OCI-LY3 (cell line): ENCODE measurements around the gene AFAP1.

ENCODE experiments used
- EZH2phosphoT487 ChIP-seq: fragments of 200-600 bp; shearing (Covaris generic); IDR thresholded peaks from 2 replicates; pipeline ENCODE4 v1.6.1; 2018; ENCODE audit warnings: antibody characterized with exemption, mixed run types, low read depth
- TF ChIP-seq, protein P1 (sequence below): fragments of 200-600, 300-600 bp; sonication (generic); IDR thresholded peaks from 2 replicates; pipeline ENCODE4 v1.5.1; 2014; ENCODE audit warnings: antibody characterized with exemption, low read length, low read depth

DNA sequence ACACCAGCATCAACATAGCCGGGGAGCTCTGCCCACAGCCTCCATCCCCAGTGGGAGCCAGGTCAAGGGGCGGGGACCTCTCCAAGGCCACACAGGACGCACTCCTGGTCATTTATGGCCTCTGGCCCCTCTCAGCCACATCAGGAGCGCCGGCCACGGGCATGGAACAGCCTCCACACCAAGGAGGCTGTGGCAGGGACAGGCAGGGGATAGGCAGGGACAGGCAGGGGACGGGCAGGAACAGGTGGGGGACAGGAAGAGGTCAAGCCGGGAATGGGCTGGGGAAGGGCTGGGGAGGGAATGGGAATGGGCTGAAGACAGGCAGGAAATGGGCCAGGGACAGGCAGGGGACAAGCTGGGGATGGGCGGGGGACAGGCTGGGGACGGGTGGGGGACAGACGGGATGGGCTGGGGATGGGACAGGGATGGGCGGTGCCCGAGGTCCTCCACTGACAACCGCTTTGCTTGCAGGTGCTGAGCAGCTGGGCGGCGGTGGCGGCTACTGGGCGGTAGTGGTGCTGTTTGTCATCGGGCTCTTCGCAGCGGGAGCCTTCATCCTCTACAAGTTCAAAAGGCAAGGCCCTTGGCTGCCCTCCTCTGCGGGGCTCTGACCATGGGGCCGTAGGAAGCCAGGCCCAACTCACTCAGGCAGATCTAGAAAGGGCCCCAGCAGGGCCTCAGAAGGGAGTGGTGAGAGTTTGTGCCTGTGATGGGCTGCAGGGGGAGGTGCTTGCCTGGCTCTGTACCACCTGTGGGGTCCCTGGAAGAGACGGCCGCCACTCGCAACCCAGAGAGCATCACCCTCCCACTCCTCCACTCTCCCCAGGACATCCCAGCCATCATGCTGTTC, 205.6 kb downstream of the AFAP1 start:
- TF ChIP-seq, protein P1, sequence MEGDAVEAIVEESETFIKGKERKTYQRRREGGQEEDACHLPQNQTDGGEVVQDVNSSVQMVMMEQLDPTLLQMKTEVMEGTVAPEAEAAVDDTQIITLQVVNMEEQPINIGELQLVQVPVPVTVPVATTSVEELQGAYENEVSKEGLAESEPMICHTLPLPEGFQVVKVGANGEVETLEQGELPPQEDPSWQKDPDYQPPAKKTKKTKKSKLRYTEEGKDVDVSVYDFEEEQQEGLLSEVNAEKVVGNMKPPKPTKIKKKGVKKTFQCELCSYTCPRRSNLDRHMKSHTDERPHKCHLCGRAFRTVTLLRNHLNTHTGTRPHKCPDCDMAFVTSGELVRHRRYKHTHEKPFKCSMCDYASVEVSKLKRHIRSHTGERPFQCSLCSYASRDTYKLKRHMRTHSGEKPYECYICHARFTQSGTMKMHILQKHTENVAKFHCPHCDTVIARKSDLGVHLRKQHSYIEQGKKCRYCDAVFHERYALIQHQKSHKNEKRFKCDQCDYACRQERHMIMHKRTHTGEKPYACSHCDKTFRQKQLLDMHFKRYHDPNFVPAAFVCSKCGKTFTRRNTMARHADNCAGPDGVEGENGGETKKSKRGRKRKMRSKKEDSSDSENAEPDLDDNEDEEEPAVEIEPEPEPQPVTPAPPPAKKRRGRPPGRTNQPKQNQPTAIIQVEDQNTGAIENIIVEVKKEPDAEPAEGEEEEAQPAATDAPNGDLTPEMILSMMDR: no peak
- TF ChIP-seq EZH2phosphoT487: no peak
